Ovary (tissue), 3 donors: ENCODE data around the gene ADAT3.

Experiments
- EP300 ChIP-seq: sonication (generic); formaldehyde crosslinking; IDR thresholded peaks from one replicate; pipeline ENCODE4 v1.6.1; 2017; ENCODE audit warnings: antibody characterized with exemption
- TF ChIP-seq, protein P1 (sequence below), 3 donors: fragments of 450-650 bp in 2 of 3; fragments of 200-600 bp in 1 of 3; IDR thresholded peaks; one replicate each; pipeline versions ENCODE4 v1.5.1 to v1.8.0; 2016 to 2022; ENCODE audit warnings: antibody characterized with exemption in 3 of 3, mild to moderate bottlenecking in 1 of 3
- donor health status: DM: no; HTN: no; CAD: no.

DNA sequence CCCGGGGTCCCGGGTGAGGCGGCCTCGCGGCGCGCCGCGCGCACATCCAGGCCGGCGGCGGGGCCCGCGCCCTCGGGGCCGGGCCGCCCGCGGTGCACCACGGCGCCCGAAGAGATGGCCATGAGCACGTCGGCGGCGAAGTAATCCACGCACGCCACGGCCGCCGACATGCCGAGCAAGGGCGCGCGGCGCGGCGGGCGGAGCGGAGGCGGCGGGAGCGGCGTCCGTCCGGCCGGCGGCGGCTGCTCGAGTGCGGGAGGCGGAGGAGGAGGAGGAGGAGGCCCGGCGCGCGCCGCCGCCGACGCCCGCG is 41.9 kb upstream of the ADAT3 start, which contains the start of gene KLF16:
- TF ChIP-seq, protein P1, sequence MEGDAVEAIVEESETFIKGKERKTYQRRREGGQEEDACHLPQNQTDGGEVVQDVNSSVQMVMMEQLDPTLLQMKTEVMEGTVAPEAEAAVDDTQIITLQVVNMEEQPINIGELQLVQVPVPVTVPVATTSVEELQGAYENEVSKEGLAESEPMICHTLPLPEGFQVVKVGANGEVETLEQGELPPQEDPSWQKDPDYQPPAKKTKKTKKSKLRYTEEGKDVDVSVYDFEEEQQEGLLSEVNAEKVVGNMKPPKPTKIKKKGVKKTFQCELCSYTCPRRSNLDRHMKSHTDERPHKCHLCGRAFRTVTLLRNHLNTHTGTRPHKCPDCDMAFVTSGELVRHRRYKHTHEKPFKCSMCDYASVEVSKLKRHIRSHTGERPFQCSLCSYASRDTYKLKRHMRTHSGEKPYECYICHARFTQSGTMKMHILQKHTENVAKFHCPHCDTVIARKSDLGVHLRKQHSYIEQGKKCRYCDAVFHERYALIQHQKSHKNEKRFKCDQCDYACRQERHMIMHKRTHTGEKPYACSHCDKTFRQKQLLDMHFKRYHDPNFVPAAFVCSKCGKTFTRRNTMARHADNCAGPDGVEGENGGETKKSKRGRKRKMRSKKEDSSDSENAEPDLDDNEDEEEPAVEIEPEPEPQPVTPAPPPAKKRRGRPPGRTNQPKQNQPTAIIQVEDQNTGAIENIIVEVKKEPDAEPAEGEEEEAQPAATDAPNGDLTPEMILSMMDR (IDR thresholded peaks at IDR 0.05), result no peak
- no peak for TF ChIP-seq EP300
